HG03175 (cell line): ENCODE results near the gene MUS81.

Source experiments
- ATAC-seq: cut with Tn5 transposase; IDR thresholded peaks from one replicate; pipeline ENCODE4 v1.9.1; 2021; ENCODE audit warnings: mild to moderate bottlenecking, moderate library complexity; ENCODE audit not compliant: unreplicated experiment

Gene MUS81

DNA sequence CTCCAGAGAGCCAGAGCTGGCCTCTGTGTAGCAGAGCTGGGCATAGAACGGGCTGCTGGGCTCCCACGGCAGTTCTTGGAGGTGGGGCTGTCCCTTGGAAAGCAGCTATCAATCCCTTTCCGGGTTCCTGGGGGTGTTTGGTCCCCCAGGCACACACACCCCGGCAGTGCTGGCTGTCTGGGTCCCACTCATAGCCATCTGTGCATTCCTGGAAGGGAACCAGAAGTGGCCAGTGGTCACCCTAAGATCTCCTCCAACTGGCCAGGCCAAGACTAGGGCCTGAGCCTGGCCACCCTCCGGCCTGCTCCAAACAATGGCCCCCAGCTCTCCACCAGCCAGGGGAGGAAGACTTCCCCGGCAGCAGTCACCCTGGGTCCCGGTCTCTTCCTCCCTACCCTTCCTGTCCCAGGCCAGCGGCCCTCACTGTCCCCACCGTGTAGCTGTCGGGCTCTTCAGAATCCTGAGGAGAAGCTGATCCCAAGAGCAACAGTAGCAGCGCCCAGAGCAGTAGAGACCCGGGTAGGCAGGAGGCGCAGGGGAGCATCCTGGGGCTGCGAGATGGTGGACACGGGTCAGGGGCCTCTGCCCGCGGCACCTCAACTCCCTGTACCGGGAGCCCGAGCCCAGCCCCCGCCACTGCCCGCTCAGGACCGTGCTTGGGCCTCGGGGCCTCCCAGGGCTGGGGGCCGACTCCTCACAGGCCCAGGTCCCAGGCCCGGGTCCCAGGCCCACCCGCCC, 11.7 kb downstream of the MUS81 start:
- no peak for ATAC-seq

- no peak for ATAC-seq
Observed at GRCh38 chr11:65872586-65873317, 12.5 kb downstream of the MUS81 start, which contains the start of gene EFEMP2. TSS of gene EFEMP2 (minus strand) at chr11:65872800. CDS start at chr11:65872354, 446 bp downstream.

GRCh38 chr11:65873318-65874156, 13.3 kb downstream of the MUS81 start:
- peak; percentile 82 for ATAC-seq

GRCh38 chr11:65879617-65880016, 19.4 kb downstream of the MUS81 start, which contains the start of gene CTSW:
TSS of gene CTSW (plus strand) at chr11:65879837. CDS start at chr11:65879855, 18 bp downstream.
- ATAC-seq: no peak

DNA sequence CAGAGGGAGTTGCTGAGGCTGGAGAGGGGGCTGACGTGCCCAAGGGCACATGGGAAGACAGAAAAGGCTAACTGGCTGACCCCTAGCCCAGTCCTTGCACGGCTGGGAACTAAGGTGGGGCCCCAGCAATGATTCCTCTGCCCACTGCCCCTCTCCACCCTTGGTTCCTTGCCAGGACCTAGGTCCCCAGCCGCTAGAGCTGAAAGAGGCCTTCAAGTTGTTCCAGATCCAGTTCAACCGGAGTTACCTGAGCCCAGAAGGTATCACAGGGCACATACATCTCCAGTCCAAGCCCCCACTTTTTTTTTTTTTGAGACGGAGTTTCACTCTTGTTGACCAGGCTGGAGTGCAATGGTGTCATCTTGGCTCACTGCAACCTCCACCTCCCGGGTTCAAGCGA, 19.8 kb downstream of the MUS81 start:
- no peak for ATAC-seq

DNA sequence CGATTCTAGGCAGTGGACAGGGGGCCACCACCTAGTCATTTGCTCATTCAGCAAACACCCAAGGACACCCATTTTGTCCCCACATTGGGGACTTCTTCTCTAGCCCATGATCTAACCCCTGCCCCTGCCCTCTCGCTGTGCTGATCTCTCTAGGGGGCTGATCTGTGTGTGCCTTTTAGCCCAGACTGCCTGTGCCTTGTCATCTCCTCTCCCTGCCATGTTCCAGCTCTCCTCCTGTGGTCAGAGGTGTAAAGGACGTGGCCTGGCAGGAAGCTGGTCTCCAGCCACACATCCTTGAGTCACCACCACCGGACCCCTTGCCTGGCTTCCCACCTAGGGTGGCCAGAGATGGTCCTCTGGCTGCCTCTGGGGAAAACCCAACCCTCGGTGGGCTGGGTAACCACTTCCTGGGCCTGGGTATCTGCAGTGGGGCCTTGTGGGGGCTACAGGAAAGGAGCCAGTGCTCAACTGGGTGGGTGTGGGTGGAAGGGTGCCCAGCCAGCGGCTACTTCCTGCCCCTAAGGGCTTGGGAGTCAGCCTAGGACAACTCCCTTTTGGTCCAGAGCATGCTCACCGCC, 20.7 kb downstream of the MUS81 start:
- no peak for ATAC-seq

- ATAC-seq: no peak
Observed at GRCh38 chr11:65882120-65883057, 22.2 kb downstream of the MUS81 start.

GRCh38 chr11:65883058-65883761, 23.0 kb downstream of the MUS81 start:
- ATAC-seq: no peak

DNA sequence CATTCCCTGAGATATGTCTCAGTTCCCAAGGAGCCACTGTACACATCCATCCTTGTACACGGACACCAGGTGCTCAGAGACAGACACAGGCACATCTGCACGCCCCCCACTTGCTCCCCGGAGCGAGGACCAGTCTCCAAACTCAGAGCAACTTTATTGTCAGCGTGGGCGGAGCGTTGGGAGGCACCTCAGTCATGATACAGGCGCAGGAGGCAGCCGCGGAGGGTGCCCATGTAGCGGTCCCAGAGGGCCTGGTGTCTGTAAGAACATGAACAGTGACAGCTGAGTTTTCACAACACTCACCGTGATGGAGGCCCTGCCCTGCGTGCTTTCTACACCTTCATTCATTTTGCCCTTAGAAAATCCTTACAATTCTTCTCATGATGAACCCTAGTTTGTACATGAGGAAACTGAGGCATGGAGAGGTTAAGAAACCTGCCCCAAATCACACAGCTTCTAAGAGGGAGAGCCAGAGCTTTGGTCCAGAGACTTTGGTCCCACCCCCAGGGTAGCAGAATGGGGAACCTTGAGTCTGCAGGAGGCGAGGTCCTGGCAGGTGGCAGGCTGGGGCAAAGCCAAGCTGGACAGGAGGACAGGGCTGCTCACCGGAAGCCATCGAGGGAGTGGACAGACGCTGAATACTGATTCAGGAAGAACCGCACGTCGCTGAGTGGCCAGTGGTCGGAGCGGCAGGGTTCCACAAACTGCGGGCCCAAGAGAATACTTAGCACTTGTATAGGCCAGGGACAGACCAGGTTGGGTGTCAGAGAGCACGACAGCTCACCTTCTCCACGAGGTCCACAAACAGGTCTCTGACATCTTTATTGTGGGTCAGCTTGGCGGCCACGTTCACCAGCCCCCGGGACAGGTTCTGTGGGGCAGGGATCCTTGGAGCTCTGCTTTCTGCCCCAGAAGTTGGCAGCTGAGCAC, 23.8 kb downstream of the MUS81 start:
- no peak for ATAC-seq

GRCh38 chr11:65884716-65885092, 24.5 kb downstream of the MUS81 start:
- no peak for ATAC-seq

GRCh38 chr11:65885231-65885630, 25.0 kb downstream of the MUS81 start:
- no peak for ATAC-seq

GRCh38 chr11:65885808-65886536, 25.7 kb downstream of the MUS81 start:
- ATAC-seq: no peak

GRCh38 chr11:65886826-65887722, 26.8 kb downstream of the MUS81 start:
- no peak for ATAC-seq

DNA sequence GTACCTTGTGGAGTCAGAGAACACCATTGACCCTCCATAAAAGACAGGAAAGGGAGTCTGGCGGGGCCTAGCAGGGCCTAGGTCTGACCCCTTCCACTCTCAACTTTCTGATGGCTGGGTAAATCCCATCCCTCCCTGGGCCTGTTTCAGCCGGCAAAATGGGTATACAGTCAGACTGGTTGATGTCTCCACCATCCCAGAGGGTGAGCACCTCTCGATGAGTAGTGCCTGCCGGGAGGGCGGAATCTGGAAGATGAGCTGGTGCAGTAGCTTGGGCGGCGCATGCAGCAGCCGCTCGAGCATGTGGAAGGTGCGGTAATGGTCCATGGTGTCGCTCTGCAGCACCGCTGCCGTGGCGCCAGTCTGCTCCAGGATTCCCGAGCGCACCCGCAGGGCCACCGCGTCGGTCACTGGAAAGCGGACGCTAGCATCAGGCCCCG, 27.5 kb downstream of the MUS81 start:
- no peak for ATAC-seq

GRCh38 chr11:65888163-65888814, 28.1 kb downstream of the MUS81 start, which contains the start of gene FIBP:
TSS of gene FIBP (minus strand) at chr11:65888471. CDS start at chr11:65888418, 53 bp downstream.
- peak; percentile 50 for ATAC-seq
